Common myeloid progenitor, CD34-positive (primary cell): ENCODE results near the gene CATSPERD.
"Not testable (repeated sequence)": the region's sequence is repeated elsewhere in the genome, so short reads cannot be mapped to it uniquely, and the experiment has no call there.

Experiments
- CTCF ChIA-PET: fragments of 350-600 bp; sonication (Branson Sonifier 250); formaldehyde crosslinking; loops from one replicate; lab custom pipeline; 2021; ENCODE audit warnings: antibody characterized with exemption; lab: Charles Lee
- POLR2A ChIA-PET: fragments of 350-600 bp; sonication (Branson Sonifier 250); formaldehyde crosslinking; loops from one replicate; lab custom pipeline; 2021; ENCODE audit warnings: antibody characterized with exemption; lab: Charles Lee
- DNase-seq, 3 donors: peaks; one replicate each; pipeline versions ENCODE4 v3.0.0 to v3.0.0-alpha.2; 2013
- H3K27ac ChIP-seq, 2 experiments: 1 replicate in 1 of 2; 2 replicates in 1 of 2; pipeline ENCODE4 v1.7.0; 2013; ENCODE audit warnings: inconsistent platforms in 2 of 2, low read length in 2 of 2, mild to moderate bottlenecking in 2 of 2, low read depth in 1 of 2, moderate library complexity in 1 of 2; ENCODE audit not compliant: severe bottlenecking in 2 of 2, insufficient read depth in 1 of 2, poor library complexity in 1 of 2
- H3K27me3 ChIP-seq, 5 experiments: replicated peaks in 2 of 5; 1 replicate in 3 of 5; 2 replicates in 2 of 5; pipeline versions ENCODE4 v1.6.1 to v1.7.0; 2013; ENCODE audit warnings: low read length in 4 of 5, mild to moderate bottlenecking in 2 of 5, moderate library complexity in 2 of 5, inconsistent platforms in 1 of 5; ENCODE audit not compliant: insufficient read depth in 5 of 5, control insufficient read depth in 4 of 5
- H3K36me3 ChIP-seq, 4 experiments: 1 replicate in 2 of 4; 2 replicates in 2 of 4; pipeline versions ENCODE4 v1.6.1 to v1.7.0; 2013; ENCODE audit warnings: low read length in 3 of 4, control low read depth in 1 of 4, mild to moderate bottlenecking in 1 of 4; ENCODE audit not compliant: control insufficient read depth in 4 of 4, insufficient read depth in 4 of 4
- H3K4me1 ChIP-seq, 4 experiments: 1 replicate in 3 of 4; 2 replicates in 1 of 4; pipeline versions ENCODE4 v1.6.1 to v1.7.1; 2013; ENCODE audit warnings: low read length in 3 of 4, mild to moderate bottlenecking in 3 of 4, control low read depth in 1 of 4, inconsistent platforms in 1 of 4, moderate library complexity in 1 of 4; ENCODE audit not compliant: control insufficient read depth in 4 of 4, insufficient read depth in 4 of 4; ENCODE audit errors: control extremely low read depth in 1 of 4
- H3K4me3 ChIP-seq, 7 experiments: 1 replicate in 4 of 7; 2 replicates in 3 of 7; pipeline versions ENCODE4 v1.5.1 to v1.7.0; 2013; ENCODE audit warnings: mild to moderate bottlenecking in 7 of 7, low read length in 6 of 7, moderate library complexity in 6 of 7, inconsistent platforms in 2 of 7, low read depth in 2 of 7, control low read depth in 1 of 7; ENCODE audit not compliant: insufficient read depth in 4 of 7, control insufficient read depth in 1 of 7; ENCODE audit errors: extremely low read depth in 1 of 7
- H3K9me3 ChIP-seq, 5 experiments: 1 replicate in 4 of 5; 2 replicates in 1 of 5; pipeline versions ENCODE4 v1.6.1 to v1.7.1; 2013; ENCODE audit warnings: low read length in 4 of 5, mild to moderate bottlenecking in 2 of 5, inconsistent platforms in 1 of 5, low read depth in 1 of 5, moderate library complexity in 1 of 5; ENCODE audit not compliant: control insufficient read depth in 4 of 5, insufficient read depth in 2 of 5; ENCODE audit errors: control extremely low read depth in 1 of 5
- WGBS: methylation state at CpG from one replicate; pipeline ENCODE4 v1.1.5; 2013; ENCODE audit not compliant: insufficient coverage; 5-methylcytosine and 5-hydroxymethylcytosine counted together

The CATSPERD gene

GRCh38 chr19:5778402-5778801 lies 58.0 kb downstream of the CATSPERD start:
- no peaks in the 10 kb centered on the region for H3K9me3 ChIP-seq
- 89% methylated on average over 17 of the region's 17 CpGs for WGBS
- no peaks in the 10 kb centered on the region for H3K27me3 ChIP-seq
- peaks cover 0 to 2% (median 0%) of the 10 kb centered on the region in 4 experiments for H3K36me3 ChIP-seq
- CTCF ChIA-PET = interaction anchor here (0.9 kb wide), 1 partner anchor 15 kb away, joined by 3 read pairs; no protein-coding TSS in a partner anchor
- POLR2A ChIA-PET = no interaction called here
- no peak for DNase-seq
- H3K27ac ChIP-seq = no peak overlapping the region
- H3K4me3 ChIP-seq = no peak overlapping the region
- no peaks in the 10 kb centered on the region for H3K4me1 ChIP-seq

- ChIA-PET CTCF (interaction anchor here (0.7 to 1.5 kb wide), 2 partner anchors 14 to 20 kb away, joined by 3 read pairs; no protein-coding TSS in a partner anchor), POLR2A (interaction anchor here (0.7 kb wide), 1 partner anchor 122 kb away, joined by 7 read pairs; no protein-coding TSS in a partner anchor)
Measured at GRCh38 chr19:5780916-5781315, 60.5 kb downstream of the CATSPERD start.

GRCh38 chr19:5782322-5782721 lies 61.9 kb downstream of the CATSPERD start:
- Histone ChIP-seq H3K9me3 (no peaks in the 10 kb centered on the region), H3K36me3 (peaks cover 0 to 35% (median 22%) of the 10 kb centered on the region in 4 experiments), H3K27ac (no peak overlapping the region), H3K4me3 (no peak overlapping the region), H3K27me3 (no peaks in the 10 kb centered on the region), H3K4me1 (no peaks in the 10 kb centered on the region)
- ChIA-PET POLR2A (no interaction called here), CTCF (no interaction called here)
- whole genome bisulfite sequencing = 90% methylated on average over 9 of the region's 9 CpGs
- DNase-seq = no peak

More at GRCh38 chr19:5780916-5781315, 60.5 kb downstream of the CATSPERD start:
- not testable (repeated sequence) for H3K9me3 ChIP-seq, H3K27me3 ChIP-seq, H3K27ac ChIP-seq, H3K4me1 ChIP-seq, H3K4me3 ChIP-seq, DNase-seq
- H3K36me3 ChIP-seq = peaks cover 0 to 21% (median 13%) of the 10 kb centered on the region in 4 experiments
- 90% methylated on average over 6 of the region's 11 CpGs for WGBS

- ChIA-PET POLR2A (no interaction called here), CTCF (no interaction called here)
- H3K36me3 ChIP-seq = peaks cover 2 to 44% (median 28%) of the 10 kb centered on the region in 4 experiments
- no peaks in the 10 kb centered on the region for H3K9me3 ChIP-seq
- H3K27ac ChIP-seq = no peak overlapping the region
- no peak overlapping the region for H3K4me3 ChIP-seq
- 93% methylated on average over 29 of the region's 48 CpGs for WGBS
- H3K27me3 ChIP-seq = no peaks in the 10 kb centered on the region
- DNase-seq = no peak
- no peaks in the 10 kb centered on the region for H3K4me1 ChIP-seq
Measured at GRCh38 chr19:5782945-5783919, 62.8 kb downstream of the CATSPERD start.

- Histone ChIP-seq H3K36me3 (peaks cover 2 to 59% (median 38%) of the 10 kb centered on the region in 4 experiments), H3K9me3 (no peaks in the 10 kb centered on the region), H3K27me3 (no peaks in the 10 kb centered on the region), H3K27ac (no peak within 1 kb of the TSS), H3K4me3 (no peak within 1 kb of the TSS), H3K4me1 (no peaks in the 10 kb centered on the region)
- no peak for DNase-seq
- 97% methylated on average over 10 of the region's 15 CpGs for WGBS
- ChIA-PET CTCF (no interaction called here), POLR2A (no interaction called here)
Measured at GRCh38 chr19:5784581-5785147, 64.2 kb downstream of the CATSPERD start, which contains the start of gene PRR22. TSS of gene PRR22 (minus strand) at chr19:5784746. CDS start at chr19:5784660, 86 bp downstream.

- peaks cover 4 to 62% (median 42%) of the 10 kb centered on the region in 4 experiments for H3K36me3 ChIP-seq
- WGBS = 93% methylated on average over 36 of the region's 37 CpGs
- H3K27me3 ChIP-seq = no peaks in the 10 kb centered on the region
- no peak overlapping the region for H3K4me3 ChIP-seq
- ChIA-PET CTCF (no interaction called here), POLR2A (no interaction called here)
- H3K27ac ChIP-seq = no peak overlapping the region
- no peaks in the 10 kb centered on the region for H3K9me3 ChIP-seq
- H3K4me1 ChIP-seq = peaks cover 3 to 7% (median 6%) of the 10 kb centered on the region in 4 experiments
- no peak for DNase-seq
Measured at GRCh38 chr19:5785423-5785822, 65.0 kb downstream of the CATSPERD start.
